SK-N-SH treated with all-trans-retinoic acid at 6 μM for 48 hours (cell line): ENCODE results near the gene SFMBT1.
A peak's percentile ranks its signal among the peaks of the same experiment; 100 is the strongest.
"Not testable (repeated sequence)": the region's sequence is repeated elsewhere in the genome, so short reads cannot be mapped to it uniquely, and the experiment has no call there.

Experiments used
- ATAC-seq: fragments of 200-7000 bp; cut with Tn5 transposase; 3 replicates; pipeline ENCODE4 v1.9.1; 2020; ENCODE audit warnings: mild to moderate bottlenecking, moderate library complexity
- ARNTL ChIP-seq: fragments of 450-650 bp; formaldehyde crosslinking; IDR thresholded peaks from 2 replicates; pipeline ENCODE4 v1.5.0; 2020; ENCODE audit warnings: low read depth, mild to moderate bottlenecking, moderate library complexity, borderline replicate concordance
- ESRRG ChIP-seq: fragments of 250-450 bp; sonication (Bioruptor Pico); IDR thresholded peaks from 2 replicates; pipeline ENCODE4 v1.6.1; 2021; ENCODE audit warnings: mild to moderate bottlenecking
- ISL1 ChIP-seq: fragments of 250-450 bp; sonication (Bioruptor Pico); IDR thresholded peaks from 2 replicates; pipeline ENCODE4 v2.1.2; 2022; ENCODE audit warnings: mild to moderate bottlenecking, moderate library complexity
- OSR1 ChIP-seq: fragments of 250-450 bp; sonication (Bioruptor Pico); IDR thresholded peaks from 2 replicates; pipeline ENCODE4 v1.8.0; 2022; ENCODE audit warnings: moderate library complexity, mild to moderate bottlenecking, inconsistent platforms
- PPARA ChIP-seq: fragments of 250-450 bp; sonication (Bioruptor Pico); IDR thresholded peaks from 2 replicates; pipeline ENCODE4 v1.5.0; 2020; ENCODE audit warnings: mild to moderate bottlenecking, borderline replicate concordance
- RARB ChIP-seq: fragments of 250-450 bp; sonication (Bioruptor Pico); IDR thresholded peaks from 2 replicates; pipeline ENCODE4 v1.8.0; 2021; ENCODE audit warnings: mild to moderate bottlenecking, moderate library complexity
- SNAI2 ChIP-seq: fragments of 250-450 bp; sonication (Bioruptor Pico); IDR thresholded peaks from 2 replicates; pipeline ENCODE4 v1.5.0; 2020; ENCODE audit warnings: mild to moderate bottlenecking, moderate library complexity
- TCF4 ChIP-seq: fragments of 250-450 bp; sonication (Bioruptor Pico); IDR thresholded peaks from 2 replicates; pipeline ENCODE4 v1.8.0; 2021; ENCODE audit warnings: mild to moderate bottlenecking, moderate library complexity, borderline replicate concordance
- TOX ChIP-seq: fragments of 250-450 bp; sonication (Bioruptor Pico); IDR thresholded peaks from 2 replicates; pipeline ENCODE4 v1.8.0; 2021; ENCODE audit warnings: mild to moderate bottlenecking, moderate library complexity, borderline replicate concordance
- ZFP3 ChIP-seq: fragments of 250-450 bp; sonication (Bioruptor Pico); IDR thresholded peaks from 2 replicates; pipeline ENCODE4 v1.5.0; 2020; ENCODE audit warnings: mild to moderate bottlenecking, moderate library complexity
- ZFP30 ChIP-seq: fragments of 450-650 bp; formaldehyde crosslinking; IDR thresholded peaks from 2 replicates; pipeline ENCODE4 v1.5.0; 2022; ENCODE audit warnings: mild to moderate bottlenecking, moderate library complexity
- ZNF565 ChIP-seq: fragments of 450-650 bp; formaldehyde crosslinking; conservative IDR thresholded peaks from 2 replicates; pipeline ENCODE4 v1.5.0; 2020; ENCODE audit warnings: low read depth, mild to moderate bottlenecking, moderate library complexity
- ZNF70 ChIP-seq: fragments of 450-650 bp; formaldehyde crosslinking; IDR thresholded peaks from 2 replicates; pipeline ENCODE4 v1.5.0; 2020; ENCODE audit warnings: mild to moderate bottlenecking, moderate library complexity
- ZNF8 ChIP-seq: fragments of 450-650 bp; formaldehyde crosslinking; IDR thresholded peaks from 2 replicates; pipeline ENCODE4 v1.5.0; 2020; ENCODE audit warnings: mild to moderate bottlenecking, moderate library complexity
- TF ChIP-seq, protein P1 (sequence below): fragments of 250-450 bp; sonication (Bioruptor Pico); IDR thresholded peaks from 2 replicates; pipeline ENCODE4 v1.8.0; 2021; ENCODE audit warnings: low read depth, mild to moderate bottlenecking, moderate library complexity, borderline replicate concordance
- TF ChIP-seq, protein P2 (sequence below): fragments of 250-450 bp; sonication (Bioruptor Pico); IDR thresholded peaks from 2 replicates; pipeline ENCODE4 v1.8.0; 2020; ENCODE audit warnings: mild to moderate bottlenecking, moderate library complexity, borderline replicate concordance
- TF ChIP-seq, protein P3 (sequence below): fragments of 250-450 bp; sonication (Bioruptor Pico); IDR thresholded peaks from 2 replicates; pipeline ENCODE4 v1.5.1; 2021; ENCODE audit warnings: mild to moderate bottlenecking, moderate library complexity
- TF ChIP-seq, protein P4 (sequence below): fragments of 250-450 bp; sonication (Bioruptor Pico); IDR thresholded peaks from 2 replicates; pipeline ENCODE4 v1.5.1; 2020; ENCODE audit warnings: low read depth, mild to moderate bottlenecking, moderate library complexity
- TF ChIP-seq, protein P5 (sequence below): fragments of 250-450 bp; sonication (Bioruptor Pico); IDR thresholded peaks from 2 replicates; pipeline ENCODE4 v1.5.0; 2020; ENCODE audit warnings: mild to moderate bottlenecking, moderate library complexity

SFMBT1 gene

DNA sequence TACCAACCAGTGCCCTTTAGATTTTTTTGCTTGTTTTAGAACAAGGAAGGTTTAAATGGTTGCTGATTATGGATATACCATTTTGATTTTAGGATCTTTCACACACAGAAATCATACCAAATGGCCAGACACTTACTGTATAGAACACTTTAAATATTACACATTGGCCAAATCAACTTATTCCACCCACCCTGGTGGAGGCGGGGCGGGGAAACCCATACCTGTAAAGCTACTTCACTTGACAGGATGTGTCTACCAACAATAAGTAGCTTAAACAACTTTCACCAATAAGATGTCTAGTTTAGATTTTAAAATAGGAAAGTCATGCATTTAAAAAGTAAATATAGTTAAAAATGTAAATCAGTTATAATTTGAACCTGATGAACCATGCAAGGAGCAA, 17.0 kb upstream of the SFMBT1 start:
- TF ChIP-seq PPARA (CRISPR knock-in tag) = no peak
- TF ChIP-seq, protein P1, sequence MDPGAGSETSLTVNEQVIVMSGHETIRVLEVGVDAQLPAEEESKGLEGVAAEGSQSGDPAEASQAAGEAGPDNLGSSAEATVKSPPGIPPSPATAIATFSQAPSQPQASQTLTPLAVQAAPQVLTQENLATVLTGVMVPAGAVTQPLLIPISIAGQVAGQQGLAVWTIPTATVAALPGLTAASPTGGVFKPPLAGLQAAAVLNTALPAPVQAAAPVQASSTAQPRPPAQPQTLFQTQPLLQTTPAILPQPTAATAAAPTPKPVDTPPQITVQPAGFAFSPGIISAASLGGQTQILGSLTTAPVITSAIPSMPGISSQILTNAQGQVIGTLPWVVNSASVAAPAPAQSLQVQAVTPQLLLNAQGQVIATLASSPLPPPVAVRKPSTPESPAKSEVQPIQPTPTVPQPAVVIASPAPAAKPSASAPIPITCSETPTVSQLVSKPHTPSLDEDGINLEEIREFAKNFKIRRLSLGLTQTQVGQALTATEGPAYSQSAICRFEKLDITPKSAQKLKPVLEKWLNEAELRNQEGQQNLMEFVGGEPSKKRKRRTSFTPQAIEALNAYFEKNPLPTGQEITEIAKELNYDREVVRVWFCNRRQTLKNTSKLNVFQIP = no peak
- no peak for TF ChIP-seq SNAI2 (CRISPR knock-in tag)
- no peak for ATAC-seq

DNA sequence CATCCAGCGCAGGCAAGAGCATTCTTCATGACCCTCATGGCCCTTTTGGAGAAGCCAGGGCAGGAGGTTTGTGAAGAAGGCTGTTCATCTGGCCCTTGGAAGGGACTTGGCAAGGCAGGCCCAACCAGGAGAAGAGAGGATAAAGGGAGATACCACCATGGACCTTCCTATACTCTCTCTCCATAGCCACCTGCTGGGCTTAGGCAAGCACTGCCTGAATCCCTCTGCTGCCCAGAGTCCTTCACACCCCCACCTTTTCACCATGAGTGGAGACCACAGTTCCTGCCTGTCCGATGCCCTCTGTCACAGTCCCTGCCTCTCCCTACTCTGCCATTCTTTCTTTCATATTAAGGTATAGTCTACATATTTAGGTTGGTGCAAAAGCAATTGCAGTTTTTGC, 10.6 kb upstream of the SFMBT1 start:
- TF ChIP-seq, protein P2, sequence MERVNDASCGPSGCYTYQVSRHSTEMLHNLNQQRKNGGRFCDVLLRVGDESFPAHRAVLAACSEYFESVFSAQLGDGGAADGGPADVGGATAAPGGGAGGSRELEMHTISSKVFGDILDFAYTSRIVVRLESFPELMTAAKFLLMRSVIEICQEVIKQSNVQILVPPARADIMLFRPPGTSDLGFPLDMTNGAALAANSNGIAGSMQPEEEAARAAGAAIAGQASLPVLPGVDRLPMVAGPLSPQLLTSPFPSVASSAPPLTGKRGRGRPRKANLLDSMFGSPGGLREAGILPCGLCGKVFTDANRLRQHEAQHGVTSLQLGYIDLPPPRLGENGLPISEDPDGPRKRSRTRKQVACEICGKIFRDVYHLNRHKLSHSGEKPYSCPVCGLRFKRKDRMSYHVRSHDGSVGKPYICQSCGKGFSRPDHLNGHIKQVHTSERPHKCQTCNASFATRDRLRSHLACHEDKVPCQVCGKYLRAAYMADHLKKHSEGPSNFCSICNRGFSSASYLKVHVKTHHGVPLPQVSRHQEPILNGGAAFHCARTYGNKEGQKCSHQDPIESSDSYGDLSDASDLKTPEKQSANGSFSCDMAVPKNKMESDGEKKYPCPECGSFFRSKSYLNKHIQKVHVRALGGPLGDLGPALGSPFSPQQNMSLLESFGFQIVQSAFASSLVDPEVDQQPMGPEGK = no peak
- TF ChIP-seq, protein P3, sequence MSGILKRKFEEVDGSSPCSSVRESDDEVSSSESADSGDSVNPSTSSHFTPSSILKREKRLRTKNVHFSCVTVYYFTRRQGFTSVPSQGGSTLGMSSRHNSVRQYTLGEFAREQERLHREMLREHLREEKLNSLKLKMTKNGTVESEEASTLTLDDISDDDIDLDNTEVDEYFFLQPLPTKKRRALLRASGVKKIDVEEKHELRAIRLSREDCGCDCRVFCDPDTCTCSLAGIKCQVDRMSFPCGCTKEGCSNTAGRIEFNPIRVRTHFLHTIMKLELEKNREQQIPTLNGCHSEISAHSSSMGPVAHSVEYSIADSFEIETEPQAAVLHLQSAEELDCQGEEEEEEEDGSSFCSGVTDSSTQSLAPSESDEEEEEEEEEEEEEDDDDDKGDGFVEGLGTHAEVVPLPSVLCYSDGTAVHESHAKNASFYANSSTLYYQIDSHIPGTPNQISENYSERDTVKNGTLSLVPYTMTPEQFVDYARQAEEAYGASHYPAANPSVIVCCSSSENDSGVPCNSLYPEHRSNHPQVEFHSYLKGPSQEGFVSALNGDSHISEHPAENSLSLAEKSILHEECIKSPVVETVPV (CRISPR knock-in tag) = no peak
- TF ChIP-seq, protein P4, sequence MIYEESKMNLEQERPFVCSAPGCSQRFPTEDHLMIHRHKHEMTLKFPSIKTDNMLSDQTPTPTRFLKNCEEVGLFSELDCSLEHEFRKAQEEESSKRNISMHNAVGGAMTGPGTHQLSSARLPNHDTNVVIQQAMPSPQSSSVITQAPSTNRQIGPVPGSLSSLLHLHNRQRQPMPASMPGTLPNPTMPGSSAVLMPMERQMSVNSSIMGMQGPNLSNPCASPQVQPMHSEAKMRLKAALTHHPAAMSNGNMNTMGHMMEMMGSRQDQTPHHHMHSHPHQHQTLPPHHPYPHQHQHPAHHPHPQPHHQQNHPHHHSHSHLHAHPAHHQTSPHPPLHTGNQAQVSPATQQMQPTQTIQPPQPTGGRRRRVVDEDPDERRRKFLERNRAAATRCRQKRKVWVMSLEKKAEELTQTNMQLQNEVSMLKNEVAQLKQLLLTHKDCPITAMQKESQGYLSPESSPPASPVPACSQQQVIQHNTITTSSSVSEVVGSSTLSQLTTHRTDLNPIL = no peak
- no peak for TF ChIP-seq ZNF8
- TF ChIP-seq TCF4 (CRISPR knock-in tag) = no peak
- no peak for TF ChIP-seq ARNTL
- no peak for TF ChIP-seq TOX (CRISPR knock-in tag)
- no peak for TF ChIP-seq ZNF565 (CRISPR knock-in tag)
- no peak for TF ChIP-seq PPARA (CRISPR knock-in tag)
- TF ChIP-seq OSR1 = no peak
- TF ChIP-seq ZNF70 = no peak
- TF ChIP-seq, all 23 proteins: peak for 0
- peak; percentile 86 for ATAC-seq

DNA sequence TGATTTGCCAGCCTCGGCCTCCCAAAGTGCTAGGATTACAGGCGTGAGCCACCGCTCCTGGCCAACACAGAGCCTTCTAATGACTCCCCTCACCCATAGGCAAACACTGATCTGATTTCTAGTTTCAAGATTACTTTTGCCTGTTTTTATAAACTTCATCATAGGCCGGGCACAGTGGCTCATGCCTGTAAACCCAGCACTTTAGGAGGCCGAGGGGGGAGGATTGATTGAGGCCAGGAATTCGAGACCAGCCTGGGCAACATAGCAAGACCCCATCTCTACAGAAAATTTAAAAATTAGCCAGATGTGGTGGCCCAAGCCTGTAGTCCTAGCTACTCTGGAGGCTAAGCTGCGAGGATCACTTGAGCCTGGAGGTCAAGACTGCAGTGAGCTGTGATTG, 8.4 kb upstream of the SFMBT1 start:
- ATAC-seq = not testable (repeated sequence)

DNA sequence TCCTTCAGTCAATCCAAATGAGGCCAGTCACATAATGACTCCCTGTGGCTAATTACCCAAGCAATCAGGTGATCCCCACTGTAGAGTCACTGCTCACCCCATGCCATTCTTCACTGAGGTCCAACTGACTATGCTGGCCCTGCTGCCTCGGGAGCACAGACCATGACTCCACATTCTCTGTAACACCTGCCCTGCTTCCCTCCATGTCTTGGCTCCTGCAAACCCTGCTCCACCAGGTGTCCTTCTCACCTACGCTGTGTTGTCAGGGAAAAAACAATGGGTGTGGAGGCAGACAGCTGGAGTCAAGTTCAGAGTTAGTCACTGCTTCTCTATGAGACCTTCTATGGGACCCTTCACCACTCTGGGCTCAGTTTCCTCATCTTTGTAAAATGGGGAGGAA, 6.1 kb upstream of the SFMBT1 start:
- no peak for TF ChIP-seq ZFP30 (CRISPR knock-in tag)
- TF ChIP-seq, protein P3 (CRISPR knock-in tag) = no peak
- TF ChIP-seq, protein P2 = no peak
- TF ChIP-seq PPARA (CRISPR knock-in tag) = no peak
- no peak for TF ChIP-seq TOX (CRISPR knock-in tag)
- TF ChIP-seq ZFP3 (CRISPR knock-in tag) = no peak
- no peak for TF ChIP-seq ISL1 (CRISPR knock-in tag)
- TF ChIP-seq, protein P1 = no peak
- TF ChIP-seq ZNF8 = no peak
- no peak for TF ChIP-seq ESRRG (CRISPR knock-in tag)
- no peak for TF ChIP-seq OSR1
- TF ChIP-seq, protein P4 = no peak
- TF ChIP-seq RARB (CRISPR knock-in tag) = no peak
- TF ChIP-seq, protein P5, sequence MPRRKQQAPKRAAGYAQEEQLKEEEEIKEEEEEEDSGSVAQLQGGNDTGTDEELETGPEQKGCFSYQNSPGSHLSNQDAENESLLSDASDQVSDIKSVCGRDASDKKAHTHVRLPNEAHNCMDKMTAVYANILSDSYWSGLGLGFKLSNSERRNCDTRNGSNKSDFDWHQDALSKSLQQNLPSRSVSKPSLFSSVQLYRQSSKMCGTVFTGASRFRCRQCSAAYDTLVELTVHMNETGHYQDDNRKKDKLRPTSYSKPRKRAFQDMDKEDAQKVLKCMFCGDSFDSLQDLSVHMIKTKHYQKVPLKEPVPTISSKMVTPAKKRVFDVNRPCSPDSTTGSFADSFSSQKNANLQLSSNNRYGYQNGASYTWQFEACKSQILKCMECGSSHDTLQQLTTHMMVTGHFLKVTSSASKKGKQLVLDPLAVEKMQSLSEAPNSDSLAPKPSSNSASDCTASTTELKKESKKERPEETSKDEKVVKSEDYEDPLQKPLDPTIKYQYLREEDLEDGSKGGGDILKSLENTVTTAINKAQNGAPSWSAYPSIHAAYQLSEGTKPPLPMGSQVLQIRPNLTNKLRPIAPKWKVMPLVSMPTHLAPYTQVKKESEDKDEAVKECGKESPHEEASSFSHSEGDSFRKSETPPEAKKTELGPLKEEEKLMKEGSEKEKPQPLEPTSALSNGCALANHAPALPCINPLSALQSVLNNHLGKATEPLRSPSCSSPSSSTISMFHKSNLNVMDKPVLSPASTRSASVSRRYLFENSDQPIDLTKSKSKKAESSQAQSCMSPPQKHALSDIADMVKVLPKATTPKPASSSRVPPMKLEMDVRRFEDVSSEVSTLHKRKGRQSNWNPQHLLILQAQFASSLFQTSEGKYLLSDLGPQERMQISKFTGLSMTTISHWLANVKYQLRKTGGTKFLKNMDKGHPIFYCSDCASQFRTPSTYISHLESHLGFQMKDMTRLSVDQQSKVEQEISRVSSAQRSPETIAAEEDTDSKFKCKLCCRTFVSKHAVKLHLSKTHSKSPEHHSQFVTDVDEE (CRISPR knock-in tag) = no peak
- no peak for TF ChIP-seq ZNF70
- ATAC-seq = no peak
